ENCODE results near the gene NCOR1. TPM values are rescaled to one million over a fixed set of nuclear protein-coding genes. Genes with fewer than 3 reads are reported as not detected.

Gene NCOR1
- total and polyA plus RNA-seq, 9 of the 15 experiments (the other 6 are each of a cell fraction or from before 2014, with no cell fraction given) = 20.2 to 66.5 (median 50.9) TPM

DNA sequence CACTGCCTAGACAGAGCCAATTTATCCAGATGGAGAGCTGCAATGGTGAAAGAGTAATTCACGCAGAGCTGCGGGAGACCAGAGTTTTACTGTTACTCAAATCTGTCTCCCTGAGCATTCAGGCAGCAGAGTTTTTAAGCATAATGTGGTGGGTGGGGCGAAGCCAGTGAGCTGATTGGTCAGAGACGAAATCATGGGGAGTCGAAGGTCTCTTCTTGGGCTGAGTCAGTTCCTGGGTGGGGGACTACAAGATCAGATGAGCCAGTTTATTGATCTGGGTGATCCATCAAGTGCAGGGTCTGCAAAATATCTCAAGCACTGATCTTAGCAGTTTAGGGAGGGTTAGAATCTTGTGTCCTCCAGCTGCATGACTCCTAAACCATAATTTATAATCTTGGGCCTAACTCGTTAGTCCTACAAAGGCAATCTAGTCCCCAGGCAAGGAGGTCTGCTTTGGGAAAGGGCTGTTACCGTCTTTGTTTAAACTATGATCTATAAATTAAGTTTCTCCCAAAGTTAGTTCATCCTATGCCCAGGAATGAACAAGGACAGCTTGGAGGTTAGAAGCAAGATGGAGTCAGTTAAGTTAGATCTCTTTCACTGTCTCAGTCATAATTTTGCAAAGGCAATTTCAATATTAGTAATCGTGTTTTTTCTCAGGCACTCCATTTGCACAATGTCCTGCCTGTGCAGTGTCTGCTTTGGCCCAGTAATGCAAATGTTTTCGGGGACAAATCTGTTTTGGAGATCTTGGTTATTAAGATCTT lies 28.6 kb upstream of the NCOR1 start (continued):
- TF ChIP-seq HDAC8 (tag; IDR thresholded peaks at IDR 0.05) = 0 out of 2 replicates have a peak, but pooled peaks have one; percentile 61
- 0 out of 2 replicates have a peak, but pooled peaks have one; percentile 60 for TF ChIP-seq ZNF584 (CRISPR knock-in tag; IDR thresholded peaks at IDR 0.05; ENCODE audit: low read depth)
- TF ChIP-seq, protein P1, sequence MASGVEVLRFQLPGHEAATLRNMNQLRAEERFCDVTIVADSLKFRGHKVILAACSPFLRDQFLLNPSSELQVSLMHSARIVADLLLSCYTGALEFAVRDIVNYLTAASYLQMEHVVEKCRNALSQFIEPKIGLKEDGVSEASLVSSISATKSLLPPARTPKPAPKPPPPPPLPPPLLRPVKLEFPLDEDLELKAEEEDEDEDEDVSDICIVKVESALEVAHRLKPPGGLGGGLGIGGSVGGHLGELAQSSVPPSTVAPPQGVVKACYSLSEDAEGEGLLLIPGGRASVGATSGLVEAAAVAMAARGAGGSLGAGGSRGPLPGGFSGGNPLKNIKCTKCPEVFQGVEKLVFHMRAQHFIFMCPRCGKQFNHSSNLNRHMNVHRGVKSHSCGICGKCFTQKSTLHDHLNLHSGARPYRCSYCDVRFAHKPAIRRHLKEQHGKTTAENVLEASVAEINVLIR (CRISPR knock-in tag; IDR thresholded peaks at IDR 0.05) = no peak
- no peak for TF ChIP-seq ZNF436 (CRISPR knock-in tag; IDR thresholded peaks at IDR 0.05)
- TF ChIP-seq ILK (tag; IDR thresholded peaks at IDR 0.05; ENCODE audit: borderline replicate concordance, low read depth) = peak; percentile 31; the same call in 1 of the 2 replicates
- TF ChIP-seq, protein P2, sequence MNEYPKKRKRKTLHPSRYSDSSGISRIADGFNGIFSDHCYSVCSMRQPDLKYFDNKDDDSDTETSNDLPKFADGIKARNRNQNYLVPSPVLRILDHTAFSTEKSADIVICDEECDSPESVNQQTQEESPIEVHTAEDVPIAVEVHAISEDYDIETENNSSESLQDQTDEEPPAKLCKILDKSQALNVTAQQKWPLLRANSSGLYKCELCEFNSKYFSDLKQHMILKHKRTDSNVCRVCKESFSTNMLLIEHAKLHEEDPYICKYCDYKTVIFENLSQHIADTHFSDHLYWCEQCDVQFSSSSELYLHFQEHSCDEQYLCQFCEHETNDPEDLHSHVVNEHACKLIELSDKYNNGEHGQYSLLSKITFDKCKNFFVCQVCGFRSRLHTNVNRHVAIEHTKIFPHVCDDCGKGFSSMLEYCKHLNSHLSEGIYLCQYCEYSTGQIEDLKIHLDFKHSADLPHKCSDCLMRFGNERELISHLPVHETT (CRISPR knock-in tag; conservative IDR thresholded peaks at IDR 0.05 in 1 of 2, IDR thresholded peaks at IDR 0.05 in 1 of 2) = peak in 1 of 2 experiments; percentile 79; a peak in 1 of 4 replicates
- no peak for TF ChIP-seq BRCA1 (IDR thresholded peaks at IDR 0.05)
- TF ChIP-seq BRCA1 (CRISPR knock-in tag; IDR thresholded peaks at IDR 0.05) = no peak
- TF ChIP-seq RBM39 (optimal IDR thresholded peaks at IDR 0.05; ENCODE audit: low read depth, low read length) = no peak
- TF ChIP-seq ZBTB1 (CRISPR knock-in tag; IDR thresholded peaks at IDR 0.05; ENCODE audit: borderline replicate concordance, low read depth) = no peak
- TF ChIP-seq MEF2A (IDR thresholded peaks at IDR 0.05; ENCODE audit: control insufficient read depth, low read depth, low read length) = no peak
- peak; percentile 46; the same call in 1 of the 2 replicates for TF ChIP-seq GTF2A2 (tag; IDR thresholded peaks at IDR 0.05)
- peak; percentile 83; the same call in 1 of the 2 replicates for TF ChIP-seq ZNF311 (CRISPR knock-in tag; IDR thresholded peaks at IDR 0.05)
- TF ChIP-seq, protein P3, sequence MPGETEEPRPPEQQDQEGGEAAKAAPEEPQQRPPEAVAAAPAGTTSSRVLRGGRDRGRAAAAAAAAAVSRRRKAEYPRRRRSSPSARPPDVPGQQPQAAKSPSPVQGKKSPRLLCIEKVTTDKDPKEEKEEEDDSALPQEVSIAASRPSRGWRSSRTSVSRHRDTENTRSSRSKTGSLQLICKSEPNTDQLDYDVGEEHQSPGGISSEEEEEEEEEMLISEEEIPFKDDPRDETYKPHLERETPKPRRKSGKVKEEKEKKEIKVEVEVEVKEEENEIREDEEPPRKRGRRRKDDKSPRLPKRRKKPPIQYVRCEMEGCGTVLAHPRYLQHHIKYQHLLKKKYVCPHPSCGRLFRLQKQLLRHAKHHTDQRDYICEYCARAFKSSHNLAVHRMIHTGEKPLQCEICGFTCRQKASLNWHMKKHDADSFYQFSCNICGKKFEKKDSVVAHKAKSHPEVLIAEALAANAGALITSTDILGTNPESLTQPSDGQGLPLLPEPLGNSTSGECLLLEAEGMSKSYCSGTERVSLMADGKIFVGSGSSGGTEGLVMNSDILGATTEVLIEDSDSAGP (CRISPR knock-in tag; IDR thresholded peaks at IDR 0.05) = no peak
- TF ChIP-seq TAF7 (tag; IDR thresholded peaks at IDR 0.05) = 0 out of 2 replicates have a peak, but pooled peaks have one; percentile 12
- TF ChIP-seq, protein P4, sequence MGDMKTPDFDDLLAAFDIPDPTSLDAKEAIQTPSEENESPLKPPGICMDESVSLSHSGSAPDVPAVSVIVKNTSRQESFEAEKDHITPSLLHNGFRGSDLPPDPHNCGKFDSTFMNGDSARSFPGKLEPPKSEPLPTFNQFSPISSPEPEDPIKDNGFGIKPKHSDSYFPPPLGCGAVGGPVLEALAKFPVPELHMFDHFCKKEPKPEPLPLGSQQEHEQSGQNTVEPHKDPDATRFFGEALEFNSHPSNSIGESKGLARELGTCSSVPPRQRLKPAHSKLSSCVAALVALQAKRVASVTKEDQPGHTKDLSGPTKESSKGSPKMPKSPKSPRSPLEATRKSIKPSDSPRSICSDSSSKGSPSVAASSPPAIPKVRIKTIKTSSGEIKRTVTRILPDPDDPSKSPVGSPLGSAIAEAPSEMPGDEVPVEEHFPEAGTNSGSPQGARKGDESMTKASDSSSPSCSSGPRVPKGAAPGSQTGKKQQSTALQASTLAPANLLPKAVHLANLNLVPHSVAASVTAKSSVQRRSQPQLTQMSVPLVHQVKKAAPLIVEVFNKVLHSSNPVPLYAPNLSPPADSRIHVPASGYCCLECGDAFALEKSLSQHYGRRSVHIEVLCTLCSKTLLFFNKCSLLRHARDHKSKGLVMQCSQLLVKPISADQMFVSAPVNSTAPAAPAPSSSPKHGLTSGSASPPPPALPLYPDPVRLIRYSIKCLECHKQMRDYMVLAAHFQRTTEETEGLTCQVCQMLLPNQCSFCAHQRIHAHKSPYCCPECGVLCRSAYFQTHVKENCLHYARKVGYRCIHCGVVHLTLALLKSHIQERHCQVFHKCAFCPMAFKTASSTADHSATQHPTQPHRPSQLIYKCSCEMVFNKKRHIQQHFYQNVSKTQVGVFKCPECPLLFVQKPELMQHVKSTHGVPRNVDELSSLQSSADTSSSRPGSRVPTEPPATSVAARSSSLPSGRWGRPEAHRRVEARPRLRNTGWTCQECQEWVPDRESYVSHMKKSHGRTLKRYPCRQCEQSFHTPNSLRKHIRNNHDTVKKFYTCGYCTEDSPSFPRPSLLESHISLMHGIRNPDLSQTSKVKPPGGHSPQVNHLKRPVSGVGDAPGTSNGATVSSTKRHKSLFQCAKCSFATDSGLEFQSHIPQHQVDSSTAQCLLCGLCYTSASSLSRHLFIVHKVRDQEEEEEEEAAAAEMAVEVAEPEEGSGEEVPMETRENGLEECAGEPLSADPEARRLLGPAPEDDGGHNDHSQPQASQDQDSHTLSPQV (IDR thresholded peaks at IDR 0.05) = peak; percentile 94
- no peak for TF ChIP-seq NCOR1 (IDR thresholded peaks at IDR 0.05)
- TF ChIP-seq ZNF134 (CRISPR knock-in tag; conservative IDR thresholded peaks at IDR 0.05) = peak; percentile 40; the same call in 1 of the 2 replicates
- TF ChIP-seq CBX5 (IDR thresholded peaks at IDR 0.05; ENCODE audit: borderline replicate concordance, low read depth) = no peak
